ENCODE data around the gene ZBP1.

ZBP1 gene

GRCh38 chr20:57658833-57659516, 38.7 kb upstream of the ZBP1 start:
- peak; percentile 55 for DNase-seq (ENCODE audit: low spot score)

GRCh38 chr20:57658447-57658832, 38.2 kb upstream of the ZBP1 start:
- peak; percentile 60 for DNase-seq (ENCODE audit: low spot score)

- DNase-seq (ENCODE audit: low spot score): peak; percentile 59
Measured at GRCh38 chr20:57657535-57658446, 37.6 kb upstream of the ZBP1 start.

- peak; percentile 59 for DNase-seq (ENCODE audit: low spot score)
Measured at GRCh38 chr20:57656821-57657534, 36.8 kb upstream of the ZBP1 start.

- DNase-seq (ENCODE audit: low spot score): peak; percentile 64
Measured at GRCh38 chr20:57656252-57656820, 36.1 kb upstream of the ZBP1 start.

- peak; percentile 58 for DNase-seq (ENCODE audit: low spot score)
Measured at GRCh38 chr20:57655809-57656155, 35.6 kb upstream of the ZBP1 start.

- DNase-seq (ENCODE audit: low spot score): peak; percentile 48
Measured at GRCh38 chr20:57654998-57655808, 35.0 kb upstream of the ZBP1 start.

- DNase-seq (ENCODE audit: low spot score): peak; percentile 77
Measured at GRCh38 chr20:57654363-57654997, 34.3 kb upstream of the ZBP1 start.

- no peak for DNase-seq (ENCODE audit: low spot score)
Measured at GRCh38 chr20:57653910-57654309, 33.7 kb upstream of the ZBP1 start.

- DNase-seq (ENCODE audit: low spot score): no peak
Measured at GRCh38 chr20:57653546-57653900, 33.3 kb upstream of the ZBP1 start.

- DNase-seq (ENCODE audit: low spot score): peak; percentile 48
Measured at GRCh38 chr20:57652606-57653545, 32.6 kb upstream of the ZBP1 start.

- peak; percentile 57 for DNase-seq (ENCODE audit: low spot score)
Measured at GRCh38 chr20:57651881-57652605, 31.8 kb upstream of the ZBP1 start.

- DNase-seq (ENCODE audit: low spot score): peak; percentile 57
Measured at GRCh38 chr20:57650756-57651483, 30.7 kb upstream of the ZBP1 start.

- DNase-seq (ENCODE audit: low spot score): peak; percentile 48
Measured at GRCh38 chr20:57650266-57650665, 30.0 kb upstream of the ZBP1 start.

GRCh38 chr20:57649617-57650015, 29.4 kb upstream of the ZBP1 start:
- peak; percentile 41 for DNase-seq (ENCODE audit: low spot score)

GRCh38 chr20:57648878-57649616, 28.8 kb upstream of the ZBP1 start:
- DNase-seq (ENCODE audit: low spot score): no peak

- DNase-seq (ENCODE audit: low spot score): peak; percentile 18
Measured at GRCh38 chr20:57647933-57648785, 27.9 kb upstream of the ZBP1 start.

Data from left forelimb (tissue), 1 donor.